HCT116 (cell line): Measurements from ENCODE around the gene MPP4. TPM values are rescaled to one million over a fixed set of nuclear protein-coding genes. Genes with fewer than 3 reads are reported as not detected.

Experiments used
- ATAC-seq: fragments of 200-7000 bp; cut with Tn5 transposase; 2 replicates; pipeline ENCODE4 v1.9.1; 2020; ENCODE audit warnings: mild to moderate bottlenecking, moderate library complexity
- BruUV-seq: library from RNA; stranded (reverse); fragments of 400-500 nt; replicated peaks from 2 replicates; lab custom pipeline; 2021; lab: Mats Ljungman, UMichigan
- CTCF ChIA-PET: fragments of 300-600 bp; sonication (Branson Sonifier 250); formaldehyde crosslinking; loops from one replicate; lab custom pipeline; 2021; ENCODE audit warnings: antibody characterized with exemption; lab: Charles Lee
- POLR2A ChIA-PET: fragments of 300-600, 350-600 bp; sonication (Branson Sonifier 250); formaldehyde crosslinking; loops from one replicate; lab custom pipeline; 2021; ENCODE audit warnings: antibody characterized with exemption; lab: Charles Lee
- RAD21 ChIA-PET, 2 experiments: fragments of 300-600 bp; sonication (Branson Sonifier 250); formaldehyde crosslinking; loops; one replicate each; lab custom pipeline; 2023; ENCODE audit warnings: low total read pairs in 2 of 2; ENCODE audit not compliant: uncharacterized antibody in 2 of 2, unreplicated experiment in 2 of 2, low non-redundant PET in 1 of 2; lab: Charles Lee
- DNase-seq: peaks from one replicate; pipeline ENCODE4 v3.0.0-alpha.2; 2010; ENCODE audit warnings: low read depth, low spot score
- H2AFZ ChIP-seq: fragments of 200-600 bp; shearing (Covaris generic), sonication (generic); 2 replicates; pipeline ENCODE4 v1.6.1; 2017; ENCODE audit warnings: low read depth, mixed run types, mixed read lengths, antibody characterized with exemption, low read length; ENCODE audit not compliant: poor library complexity, severe bottlenecking
- H3K27ac ChIP-seq: 2 replicates; pipeline ENCODE4 v1.5.1; 2012; ENCODE audit warnings: low read depth, low read length
- H3K27me3 ChIP-seq: fragments of 200-600 bp; sonication (generic); 2 replicates; pipeline ENCODE4 v1.6.1; 2016; ENCODE audit warnings: mixed run types, low read length, mixed read lengths; ENCODE audit not compliant: insufficient read depth
- H3K36me3 ChIP-seq, 2 experiments: fragments of 200-500 bp in 1 of 2; fragments of 200-600 bp in 1 of 2; sonication (Bioruptor generic) in 1 of 2; sonication (generic) in 1 of 2; 2 replicates each; pipeline versions ENCODE4 v1.5.1 to v1.6.1; 2014 to 2016; ENCODE audit warnings: low read length in 2 of 2, inconsistent platforms in 1 of 2, mixed read lengths in 1 of 2, mixed run types in 1 of 2; ENCODE audit not compliant: insufficient read depth in 2 of 2, control insufficient read depth in 1 of 2
- H3K4me1 ChIP-seq, 2 experiments: fragments of 200-600 bp in 1 of 2; sonication (generic) in 1 of 2; 2 replicates each; pipeline versions ENCODE4 v1.5.1 to v1.6.1; 2012 to 2017; ENCODE audit warnings: low read length in 2 of 2, inconsistent platforms in 1 of 2, mild to moderate bottlenecking in 1 of 2, mixed read lengths in 1 of 2, mixed run types in 1 of 2, moderate library complexity in 1 of 2; ENCODE audit not compliant: insufficient read depth in 2 of 2, control insufficient read depth in 1 of 2
- H3K4me2 ChIP-seq: fragments of 200-600 bp; sonication (generic); 2 replicates; pipeline ENCODE4 v1.6.1; 2017; ENCODE audit warnings: mixed run types, low read length, mixed read lengths
- H3K4me3 ChIP-seq, 2 experiments: fragments of 200-600 bp in 1 of 2; sonication (generic) in 1 of 2; replicated peaks in 1 of 2; 2 replicates each; pipeline ENCODE4 v1.5.1; 2011 to 2016; ENCODE audit warnings: low read length in 2 of 2, control low read depth in 1 of 2, low read depth in 1 of 2, mild to moderate bottlenecking in 1 of 2, mixed read lengths in 1 of 2, mixed run types in 1 of 2
- H3K79me2 ChIP-seq: fragments of 200-600 bp; sonication (generic); 2 replicates; pipeline ENCODE4 v1.6.1; 2017; ENCODE audit warnings: mild to moderate bottlenecking, mixed run types, low read length, moderate library complexity, mixed read lengths; ENCODE audit not compliant: insufficient read depth
- H3K9ac ChIP-seq: fragments of 200-600 bp; sonication (generic); 2 replicates; pipeline ENCODE4 v1.6.1; 2016; ENCODE audit warnings: low read length, mixed read lengths
- H3K9me2 ChIP-seq: fragments of 200-600 bp; sonication (generic), shearing (Covaris generic); 2 replicates; pipeline ENCODE4 v1.6.1; 2017; ENCODE audit warnings: mixed run types, mild to moderate bottlenecking, moderate library complexity; ENCODE audit not compliant: insufficient read depth
- H3K9me3 ChIP-seq, 2 experiments: fragments of 200-500 bp in 1 of 2; fragments of 200-600 bp in 1 of 2; sonication (Bioruptor generic) in 1 of 2; sonication (generic) in 1 of 2; 2 replicates each; pipeline ENCODE4 v1.6.1; 2014 to 2017; ENCODE audit warnings: low read length in 2 of 2, mixed read lengths in 2 of 2, inconsistent platforms in 1 of 2, low read depth in 1 of 2, mild to moderate bottlenecking in 1 of 2, mixed run types in 1 of 2, moderate library complexity in 1 of 2; ENCODE audit not compliant: control insufficient read depth in 1 of 2, insufficient read depth in 1 of 2
- H4K20me1 ChIP-seq: fragments of 200-600 bp; sonication (generic), shearing (Covaris generic); 2 replicates; pipeline ENCODE4 v1.6.1; 2017; ENCODE audit warnings: mixed run types, mild to moderate bottlenecking, moderate library complexity; ENCODE audit not compliant: insufficient read depth
- CBX3 ChIP-seq: IDR thresholded peaks from 2 replicates; pipeline ENCODE4 v1.6.1; 2012; ENCODE audit warnings: low read depth
- EGR1 ChIP-seq: IDR thresholded peaks from 2 replicates; pipeline ENCODE4 v1.6.1; 2012; ENCODE audit warnings: low read depth
- ELF1 ChIP-seq: IDR thresholded peaks from 2 replicates; pipeline ENCODE4 v1.6.1; 2012; ENCODE audit warnings: low read depth, borderline replicate concordance
- EZH2phosphoT487 ChIP-seq: fragments of 200-600 bp; IDR thresholded peaks from 2 replicates; pipeline ENCODE4 v1.6.1; 2018; ENCODE audit warnings: antibody characterized with exemption, borderline replicate concordance
- FOSL1 ChIP-seq: IDR thresholded peaks from 2 replicates; pipeline ENCODE4 v1.6.1; 2012; ENCODE audit warnings: low read depth
- SP1 ChIP-seq: IDR thresholded peaks from 2 replicates; pipeline ENCODE4 v1.6.1; 2012; ENCODE audit warnings: low read depth
- TCF7L2 ChIP-seq: IDR thresholded peaks from 2 replicates; pipeline ENCODE4 v1.7.0; 2011; ENCODE audit warnings: borderline replicate concordance, inconsistent platforms; ENCODE audit not compliant: insufficient read depth, insufficient read length; ENCODE audit errors: extremely low read depth
- YY1 ChIP-seq: IDR thresholded peaks from 2 replicates; pipeline ENCODE4 v1.6.1; 2011; ENCODE audit warnings: low read length, low read depth, moderate library complexity, mild to moderate bottlenecking; ENCODE audit not compliant: insufficient replicate concordance; ENCODE audit errors: extremely low read depth
- ZBTB33 ChIP-seq: IDR thresholded peaks from 2 replicates; pipeline ENCODE4 v1.6.1; 2011; ENCODE audit warnings: mild to moderate bottlenecking, low read length, moderate library complexity; ENCODE audit not compliant: insufficient replicate concordance; ENCODE audit errors: extremely low read depth
- ZNF274 ChIP-seq: fragments of 200-500 bp; sonication (Bioruptor generic); IDR thresholded peaks from 2 replicates; pipeline ENCODE4 v1.6.1; 2014; ENCODE audit warnings: mild to moderate bottlenecking, low read depth, low read length, inconsistent platforms
- intact Hi-C: fragments of 100-400 bp; cut with micrococcal nuclease; formaldehyde crosslinking; loops from 2 replicates; pipeline ENCODE4 v1.10.0; 2022
- total RNA-seq: library from RNA; stranded (reverse); gene quantifications from one replicate; pipeline ENCODE4 v1.2.1, GENCODE V29; 2021; ENCODE audit not compliant: unreplicated experiment

The MPP4 gene
- total RNA-seq, 1 experiment from 2014 or later: 0.32 TPM

- TF ChIP-seq SP1: no peak
- no peak for TF ChIP-seq ZNF274
- no peak for TF ChIP-seq YY1
- TF ChIP-seq CBX3: no peak
- TF ChIP-seq, all 23 proteins: peak for 0
Observed at GRCh38 chr2:201607568-201607967, 90.9 kb downstream of the MPP4 start (continued).

GRCh38 chr2:201600906-201601305, 97.5 kb downstream of the MPP4 start:
- Histone ChIP-seq H3K4me3 (no peak overlapping the region), H4K20me1 (no peaks in the 10 kb centered on the region; the same call in 1 of the 2 replicates), H3K4me1 (no peaks in the 10 kb centered on the region), H3K9me3 (no peaks in the 10 kb centered on the region), H3K27me3 (no peaks in the 10 kb centered on the region), H3K27ac (no peak overlapping the region), H3K36me3 (no peaks in the 10 kb centered on the region), H2AFZ (no peak overlapping the region), H3K4me2 (no peak overlapping the region), H3K79me2 (no peaks in the 10 kb centered on the region), H3K9me2 (no peaks in the 10 kb centered on the region), H3K9ac (no peak overlapping the region)
- intact Hi-C loops: no loop called here
- ChIA-PET POLR2A (no interaction called here), RAD21 (no interaction called here), CTCF (no interaction called here)
- TF ChIP-seq EGR1: no peak
- TF ChIP-seq ELF1: no peak
- ATAC-seq (no peak), DNase-seq (no peak)
- no TSS peak for BruUV-seq

DNA sequence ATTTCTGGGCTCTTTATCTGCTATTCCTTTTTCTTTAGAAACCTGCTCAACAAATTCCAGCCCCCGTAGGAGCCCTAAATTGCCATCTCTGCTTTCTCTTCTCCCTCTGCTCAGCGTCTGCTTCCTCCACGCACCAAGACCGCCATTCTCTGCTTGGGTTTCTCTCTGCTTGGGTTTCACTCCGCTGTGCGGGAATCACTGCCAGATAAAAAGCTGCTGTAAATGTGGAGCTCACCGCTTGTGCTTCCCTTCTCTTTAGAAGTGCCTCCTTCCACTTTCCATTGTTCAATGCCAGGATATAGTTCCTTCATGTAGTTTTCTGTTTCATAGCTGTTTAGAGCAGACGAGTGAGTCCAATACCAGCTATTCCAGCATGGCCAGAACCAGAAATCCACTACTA, 101.0 kb downstream of the MPP4 start:
- no peak for ATAC-seq
- POLR2A ChIA-PET: no interaction called here
- Histone ChIP-seq H3K4me1 (no peaks in the 10 kb centered on the region), H3K4me2 (no peak overlapping the region), H3K9me2 (no peaks in the 10 kb centered on the region)
- BruUV-seq: no TSS peak
- intact Hi-C loops: no loop called here
- TF ChIP-seq EZH2phosphoT487 (no peak), TCF7L2 (no peak), FOSL1 (no peak), YY1 (no peak), ZBTB33 (no peak)
- TF ChIP-seq, all 23 proteins: peak for 0
- Histone ChIP-seq H3K27me3 (no peaks in the 10 kb centered on the region), H2AFZ (no peak overlapping the region), H3K79me2 (no peaks in the 10 kb centered on the region), H3K4me3 (no peak overlapping the region), H3K9ac (no peak overlapping the region), H3K36me3 (no peaks in the 10 kb centered on the region), H4K20me1 (no peaks in the 10 kb centered on the region; the same call in 1 of the 2 replicates), H3K9me3 (no peaks in the 10 kb centered on the region), H3K27ac (no peak overlapping the region)
- ChIA-PET CTCF (no interaction called here), RAD21 (no interaction called here)
- no peak for DNase-seq
